ENCODE measurements around the gene LRMDA.

The LRMDA gene

DNA sequence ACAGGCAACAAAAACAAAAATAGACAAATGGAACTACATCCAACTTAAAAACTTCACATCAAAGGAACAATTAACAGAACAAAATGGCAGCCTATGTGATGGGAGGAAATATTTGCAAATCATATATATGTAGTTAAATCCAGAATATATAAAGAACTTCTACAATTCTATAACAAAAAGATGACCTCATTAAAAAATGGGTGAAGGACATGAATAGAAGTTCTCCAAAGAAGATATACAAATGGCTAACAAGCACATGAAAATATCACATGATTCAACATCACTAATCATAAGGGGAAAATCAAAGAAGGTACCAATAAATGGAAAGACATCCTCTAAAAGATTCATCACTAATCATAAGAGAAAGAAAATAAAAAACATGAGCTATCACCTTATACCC is 416.1 kb downstream of the LRMDA start:
- H3K23ac ChIP-seq (ENCODE audit: low read length in 2 of 2): no peak overlapping the region
- H4K91ac ChIP-seq (ENCODE audit: low read length): no peak overlapping the region
- no peaks in the 10 kb centered on the region for H3K27me3 ChIP-seq (ENCODE audit: control insufficient read depth in 1 of 2, insufficient read depth in 1 of 2, low read length in 2 of 2)
- no peak overlapping the region for H3K4ac ChIP-seq (ENCODE audit: low read depth in 1 of 2, low read length in 2 of 2)
- DNase-seq: no peak
- H3K4me1 ChIP-seq (ENCODE audit: control insufficient read depth, insufficient read depth, low read depth, low read length): no peaks in the 10 kb centered on the region
- H2AK5ac ChIP-seq (ENCODE audit: low read length, severe bottlenecking): no peak overlapping the region
- H3K79me1 ChIP-seq (replicated peaks; ENCODE audit: low read length, poor library complexity, severe bottlenecking): no peaks in the 10 kb centered on the region
- H2BK12ac ChIP-seq (ENCODE audit: low read length in 2 of 2): no peak overlapping the region
- H3K9me3 ChIP-seq (ENCODE audit: control insufficient read depth, low read length): no peaks in the 10 kb centered on the region
- no peak overlapping the region for H2BK15ac ChIP-seq (ENCODE audit: low read depth, poor library complexity, severe bottlenecking)
- H3K18ac ChIP-seq (ENCODE audit: low read depth in 1 of 2, low read length in 2 of 2): no peak overlapping the region
- H3K14ac ChIP-seq (ENCODE audit: low read length in 2 of 2): no peak overlapping the region
- H4K8ac ChIP-seq (ENCODE audit: low read length): no peak overlapping the region
- no peak overlapping the region for H3K4me3 ChIP-seq (ENCODE audit: insufficient read depth in 1 of 2, low read depth in 1 of 2, low read length in 2 of 2)
- H3K9ac ChIP-seq (ENCODE audit: low read length): no peak overlapping the region
- no peak overlapping the region for H3K27ac ChIP-seq (ENCODE audit: low read length, poor library complexity, severe bottlenecking)
- H3K4me2 ChIP-seq (ENCODE audit: low read length, poor library complexity, severe bottlenecking): no peak overlapping the region
- no peak overlapping the region for H2BK120ac ChIP-seq (ENCODE audit: low read depth, low read length)
- no peak overlapping the region for H2BK5ac ChIP-seq (ENCODE audit: low read depth, low read length, poor library complexity, severe bottlenecking)
- H3K36me3 ChIP-seq (ENCODE audit: control insufficient read depth in 1 of 2, insufficient read depth in 2 of 2, low read depth in 1 of 2, low read length in 2 of 2): no peaks in the 10 kb centered on the region
- no peak overlapping the region for H2AFZ ChIP-seq (ENCODE audit: low read depth, low read length)

DNA sequence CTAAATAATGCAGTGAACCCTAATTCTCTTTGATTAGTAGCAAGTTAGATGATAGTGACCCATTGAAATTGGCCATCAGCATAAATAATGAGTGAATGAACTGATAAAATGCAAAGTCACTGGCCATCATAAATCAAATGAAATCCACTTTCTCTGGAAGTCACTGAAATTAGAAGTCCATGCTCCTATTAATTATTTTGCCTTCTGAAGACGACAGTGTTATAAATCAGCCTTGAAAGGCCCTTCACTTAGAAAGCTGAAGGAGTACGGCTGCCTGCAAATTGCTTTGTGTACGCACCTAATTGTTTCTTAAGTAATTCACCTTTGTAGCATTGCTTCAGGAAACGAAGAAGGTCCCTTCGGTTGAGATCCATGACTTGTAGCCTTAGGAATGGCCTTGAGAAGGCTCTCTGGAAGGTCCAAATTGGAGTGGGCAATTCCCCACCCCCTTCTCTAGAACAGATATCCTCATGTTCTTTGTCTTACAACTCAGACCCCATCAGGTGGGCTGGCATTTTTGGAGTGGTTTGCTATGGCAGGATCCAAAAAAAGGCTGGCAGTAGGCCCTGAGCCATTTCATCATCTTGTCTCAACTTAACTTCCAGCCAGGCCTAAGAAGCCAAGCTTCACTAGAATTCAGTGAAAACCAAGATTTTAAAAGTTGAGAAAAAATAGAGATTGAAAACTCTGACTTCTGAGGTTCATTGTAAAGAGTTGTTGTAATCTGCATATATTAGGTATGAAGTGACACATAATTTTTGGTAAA is 420.3 kb downstream of the LRMDA start:
- DNase-seq: no peak
- no peak overlapping the region for H3K14ac ChIP-seq (ENCODE audit: low read length in 2 of 2)
- no peak overlapping the region for H2AK5ac ChIP-seq (ENCODE audit: low read length, severe bottlenecking)
- no peaks in the 10 kb centered on the region for H3K36me3 ChIP-seq (ENCODE audit: control insufficient read depth in 1 of 2, insufficient read depth in 2 of 2, low read depth in 1 of 2, low read length in 2 of 2)
- no peak overlapping the region for H2BK15ac ChIP-seq (ENCODE audit: low read depth, poor library complexity, severe bottlenecking)
- no peak overlapping the region for H2BK12ac ChIP-seq (ENCODE audit: low read length in 2 of 2)
- H3K4ac ChIP-seq (ENCODE audit: low read depth in 1 of 2, low read length in 2 of 2): no peak overlapping the region
- no peak overlapping the region for H2BK5ac ChIP-seq (ENCODE audit: low read depth, low read length, poor library complexity, severe bottlenecking)
- no peak overlapping the region for H3K4me2 ChIP-seq (ENCODE audit: low read length, poor library complexity, severe bottlenecking)
- H3K9me3 ChIP-seq (ENCODE audit: control insufficient read depth, low read length): no peaks in the 10 kb centered on the region
- H3K9ac ChIP-seq (ENCODE audit: low read length): no peak overlapping the region
- H2BK120ac ChIP-seq (ENCODE audit: low read depth, low read length): no peak overlapping the region
- no peaks in the 10 kb centered on the region for H3K4me1 ChIP-seq (ENCODE audit: control insufficient read depth, insufficient read depth, low read depth, low read length)
- H3K4me3 ChIP-seq (ENCODE audit: insufficient read depth in 1 of 2, low read depth in 1 of 2, low read length in 2 of 2): no peak overlapping the region
- no peak overlapping the region for H4K8ac ChIP-seq (ENCODE audit: low read length)
- 54% methylated on average over 5 of the region's 5 CpGs for WGBS
- no peak overlapping the region for H3K23ac ChIP-seq (ENCODE audit: low read length in 2 of 2)
- H3K27ac ChIP-seq (ENCODE audit: low read length, poor library complexity, severe bottlenecking): no peak overlapping the region
- no peak overlapping the region for H2AFZ ChIP-seq (ENCODE audit: low read depth, low read length)
- H3K79me1 ChIP-seq (replicated peaks; ENCODE audit: low read length, poor library complexity, severe bottlenecking): no peaks in the 10 kb centered on the region
- no peak overlapping the region for H3K18ac ChIP-seq (ENCODE audit: low read depth in 1 of 2, low read length in 2 of 2)
- no peak overlapping the region for H4K91ac ChIP-seq (ENCODE audit: low read length)
- H3K27me3 ChIP-seq (ENCODE audit: control insufficient read depth in 1 of 2, insufficient read depth in 1 of 2, low read length in 2 of 2): no peaks in the 10 kb centered on the region

DNA sequence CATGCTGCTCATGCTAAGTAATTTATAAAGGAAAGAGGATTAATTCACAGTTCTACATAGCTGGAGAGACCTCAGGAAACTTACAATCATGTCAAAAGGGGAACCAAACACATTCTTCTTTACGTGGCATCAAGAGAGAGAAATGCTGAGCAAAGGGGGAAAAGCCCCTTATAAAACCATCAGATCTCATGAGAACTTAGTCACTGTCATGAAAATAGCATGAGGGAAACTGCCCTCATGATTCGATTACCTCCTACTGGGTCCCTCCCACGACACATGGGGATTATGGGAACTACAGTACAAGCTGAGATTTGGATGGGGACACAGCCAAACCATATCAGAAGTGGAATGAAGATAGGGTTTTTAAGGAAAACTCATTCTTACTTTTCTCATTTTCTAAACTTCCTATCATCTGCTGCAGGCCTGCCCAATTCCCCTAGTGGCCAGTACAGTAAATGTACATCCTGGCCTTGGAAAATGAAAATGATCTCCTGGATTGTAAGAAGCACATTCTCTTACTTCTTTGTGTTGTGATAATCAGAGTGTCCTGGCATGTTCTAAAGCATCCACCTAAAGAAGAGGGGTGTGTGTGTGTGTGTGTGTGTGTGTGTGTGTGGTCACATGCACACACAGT is 421.5 kb downstream of the LRMDA start:
- Histone ChIP-seq H3K4me1 (ENCODE audit: control insufficient read depth, insufficient read depth, low read depth, low read length) (no peaks in the 10 kb centered on the region), H2BK12ac (ENCODE audit: low read length in 2 of 2) (no peak overlapping the region), H3K23ac (ENCODE audit: low read length in 2 of 2) (no peak overlapping the region), H3K36me3 (ENCODE audit: control insufficient read depth in 1 of 2, insufficient read depth in 2 of 2, low read depth in 1 of 2, low read length in 2 of 2) (no peaks in the 10 kb centered on the region), H4K91ac (ENCODE audit: low read length) (no peak overlapping the region), H2BK120ac (ENCODE audit: low read depth, low read length) (no peak overlapping the region), H2BK15ac (ENCODE audit: low read depth, poor library complexity, severe bottlenecking) (no peak overlapping the region), H3K4me3 (ENCODE audit: insufficient read depth in 1 of 2, low read depth in 1 of 2, low read length in 2 of 2) (no peak overlapping the region), H3K27me3 (ENCODE audit: control insufficient read depth in 1 of 2, insufficient read depth in 1 of 2, low read length in 2 of 2) (no peaks in the 10 kb centered on the region), H2BK5ac (ENCODE audit: low read depth, low read length, poor library complexity, severe bottlenecking) (no peak overlapping the region), H3K79me1 (replicated peaks; ENCODE audit: low read length, poor library complexity, severe bottlenecking) (no peaks in the 10 kb centered on the region), H3K14ac (ENCODE audit: low read length in 2 of 2) (no peak overlapping the region), H3K18ac (ENCODE audit: low read depth in 1 of 2, low read length in 2 of 2) (no peak overlapping the region), H2AK5ac (ENCODE audit: low read length, severe bottlenecking) (no peak overlapping the region), H4K8ac (ENCODE audit: low read length) (no peak overlapping the region), H3K9me3 (ENCODE audit: control insufficient read depth, low read length) (no peaks in the 10 kb centered on the region), H3K27ac (ENCODE audit: low read length, poor library complexity, severe bottlenecking) (no peak overlapping the region), H2AFZ (ENCODE audit: low read depth, low read length) (no peak overlapping the region), H3K9ac (ENCODE audit: low read length) (no peak overlapping the region), H3K4me2 (ENCODE audit: low read length, poor library complexity, severe bottlenecking) (no peak overlapping the region), H3K4ac (ENCODE audit: low read depth in 1 of 2, low read length in 2 of 2) (no peak overlapping the region)
- peak; percentile 6 for DNase-seq
- WGBS: 60% methylated on average over 3 of the region's 3 CpGs

DNA sequence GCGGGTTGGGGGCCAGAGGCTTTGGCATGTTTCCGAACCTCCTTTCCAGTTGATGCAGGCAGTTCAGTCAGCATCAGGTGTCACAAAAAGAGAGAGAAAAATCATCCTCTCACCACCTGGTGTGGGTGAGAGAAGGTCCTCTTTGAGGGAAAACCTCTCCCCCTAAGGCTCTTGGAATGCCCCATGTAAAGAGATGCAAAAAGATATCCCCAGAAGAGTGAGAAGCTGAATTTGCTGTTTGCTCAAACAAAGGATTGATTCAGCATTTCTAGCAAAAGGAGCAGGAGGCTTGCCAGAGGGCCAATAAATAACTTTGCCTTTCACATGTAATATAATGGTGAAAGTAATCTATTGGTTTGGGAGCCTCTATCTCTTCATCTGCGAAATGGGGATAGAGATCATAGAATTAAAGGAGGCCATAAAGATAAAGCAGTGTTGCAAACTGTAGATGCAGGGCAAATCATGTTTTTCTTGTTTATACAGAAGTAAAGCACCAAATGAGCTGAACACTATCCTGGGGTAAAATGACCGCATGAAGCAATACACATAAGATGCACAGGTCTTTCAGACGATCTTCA is 425.9 kb downstream of the LRMDA start:
- Histone ChIP-seq H4K8ac (ENCODE audit: low read length) (no peak overlapping the region), H3K4ac (ENCODE audit: low read depth in 1 of 2, low read length in 2 of 2) (no peak overlapping the region), H2BK15ac (ENCODE audit: low read depth, poor library complexity, severe bottlenecking) (no peak overlapping the region), H3K9me3 (ENCODE audit: control insufficient read depth, low read length) (no peaks in the 10 kb centered on the region), H2BK12ac (ENCODE audit: low read length in 2 of 2) (no peak overlapping the region), H4K91ac (ENCODE audit: low read length) (no peak overlapping the region), H2BK5ac (ENCODE audit: low read depth, low read length, poor library complexity, severe bottlenecking) (no peak overlapping the region), H3K27me3 (ENCODE audit: control insufficient read depth in 1 of 2, insufficient read depth in 1 of 2, low read length in 2 of 2) (no peaks in the 10 kb centered on the region), H3K4me3 (ENCODE audit: insufficient read depth in 1 of 2, low read depth in 1 of 2, low read length in 2 of 2) (no peak overlapping the region), H3K4me2 (ENCODE audit: low read length, poor library complexity, severe bottlenecking) (no peak overlapping the region), H3K18ac (ENCODE audit: low read depth in 1 of 2, low read length in 2 of 2) (no peak overlapping the region), H3K79me1 (replicated peaks; ENCODE audit: low read length, poor library complexity, severe bottlenecking) (no peaks in the 10 kb centered on the region), H3K23ac (ENCODE audit: low read length in 2 of 2) (no peak overlapping the region), H3K14ac (ENCODE audit: low read length in 2 of 2) (no peak overlapping the region), H2AK5ac (ENCODE audit: low read length, severe bottlenecking) (no peak overlapping the region), H3K36me3 (ENCODE audit: control insufficient read depth in 1 of 2, insufficient read depth in 2 of 2, low read depth in 1 of 2, low read length in 2 of 2) (no peaks in the 10 kb centered on the region), H3K27ac (ENCODE audit: low read length, poor library complexity, severe bottlenecking) (no peak overlapping the region), H2AFZ (ENCODE audit: low read depth, low read length) (no peak overlapping the region), H3K4me1 (ENCODE audit: control insufficient read depth, insufficient read depth, low read depth, low read length) (no peaks in the 10 kb centered on the region), H3K9ac (ENCODE audit: low read length) (no peak overlapping the region), H2BK120ac (ENCODE audit: low read depth, low read length) (no peak overlapping the region)
- no peak for DNase-seq
- 71% methylated on average over 4 of the region's 5 CpGs for WGBS

Measured in mesenchymal stem cell (in vitro differentiated cells and primary cell).